Thyroid gland (tissue), 4 donors: ENCODE data around the gene CMSS1.

Experiments used
- CTCF ChIP-seq, 6 experiments: fragments of 200-600 bp in 3 of 6; fragments of 450-650 bp in 3 of 6; sonication (generic) in 3 of 6; IDR thresholded peaks; one replicate each; pipeline ENCODE4 v1.5.1; 2016 to 2019; ENCODE audit warnings: antibody characterized with exemption in 6 of 6, mild to moderate bottlenecking in 2 of 6, inconsistent platforms in 1 of 6, moderate library complexity in 1 of 6
- POLR2A ChIP-seq, 2 donors: fragments of 450-650 bp; IDR thresholded peaks; one replicate each; pipeline ENCODE4 v1.6.1; 2017; ENCODE audit warnings: antibody characterized with exemption in 2 of 2, mild to moderate bottlenecking in 2 of 2, moderate library complexity in 1 of 2

GRCh38 chr3:100033903-100034471 lies 216.3 kb downstream of the CMSS1 start:
- TF ChIP-seq POLR2A (IDR thresholded peaks at IDR 0.05) (no peak), CTCF (IDR thresholded peaks at IDR 0.05) (no peak)
